Neuronal stem cell (in vitro differentiated cells): ENCODE data around the gene TMEM218.

Source experiments
- DNase-seq: peaks from one replicate; pipeline ENCODE4 v3.0.0-alpha.2; 2013; ENCODE audit warnings: low spot score
- H2AFZ ChIP-seq: one replicate; pipeline ENCODE4 v1.6.1; 2013; ENCODE audit warnings: mild to moderate bottlenecking, low read length, inconsistent platforms
- H2AK5ac ChIP-seq: 2 replicates; pipeline ENCODE4 v1.6.1; 2013; ENCODE audit warnings: low read depth, mild to moderate bottlenecking, inconsistent platforms, low read length, moderate library complexity, mixed read lengths
- H2BK120ac ChIP-seq: 2 replicates; pipeline ENCODE4 v1.6.1; 2013; ENCODE audit warnings: low read depth, mild to moderate bottlenecking, inconsistent platforms, low read length, moderate library complexity, mixed read lengths
- H2BK12ac ChIP-seq: one replicate; pipeline ENCODE4 v1.6.1; 2013; ENCODE audit warnings: low read length, inconsistent platforms
- H2BK15ac ChIP-seq: 2 replicates; pipeline ENCODE4 v1.6.1; 2013; ENCODE audit warnings: mild to moderate bottlenecking, low read length, inconsistent platforms, mixed read lengths
- H2BK5ac ChIP-seq: one replicate; pipeline ENCODE4 v1.6.1; 2013; ENCODE audit warnings: inconsistent platforms, mild to moderate bottlenecking, low read length, moderate library complexity
- H3K14ac ChIP-seq: one replicate; pipeline ENCODE4 v1.6.1; 2013; ENCODE audit warnings: low read length, inconsistent platforms
- H3K18ac ChIP-seq: 2 replicates; pipeline ENCODE4 v1.6.1; 2013; ENCODE audit warnings: low read length, inconsistent platforms
- H3K23ac ChIP-seq: 2 replicates; pipeline ENCODE4 v1.6.1; 2013; ENCODE audit warnings: low read depth, mild to moderate bottlenecking, mixed read lengths, low read length, inconsistent platforms; ENCODE audit not compliant: poor library complexity
- H3K27ac ChIP-seq: replicated peaks from 3 replicates; pipeline ENCODE4 v1.5.1; 2013; ENCODE audit warnings: low read length, inconsistent platforms
- H3K27me3 ChIP-seq, 3 experiments: 2 replicates each; pipeline ENCODE4 v1.6.1; 2013; ENCODE audit warnings: low read length in 3 of 3, mild to moderate bottlenecking in 2 of 3, inconsistent platforms in 1 of 3, low read depth in 1 of 3, mixed read lengths in 1 of 3, moderate library complexity in 1 of 3; ENCODE audit not compliant: control insufficient read depth in 3 of 3, insufficient read depth in 3 of 3
- H3K36me3 ChIP-seq, 2 donors: replicated peaks in 1 of 2; 2 replicates each; pipeline ENCODE4 v1.6.1; 2013; ENCODE audit warnings: low read length in 2 of 2; ENCODE audit not compliant: control insufficient read depth in 2 of 2, insufficient read depth in 2 of 2
- H3K4ac ChIP-seq: 2 replicates; pipeline ENCODE4 v1.6.1; 2013; ENCODE audit warnings: inconsistent platforms, mild to moderate bottlenecking, low read length, moderate library complexity
- H3K4me1 ChIP-seq, 2 donors: 1 replicate in 1 of 2; 2 replicates in 1 of 2; pipeline ENCODE4 v1.6.1; 2013; ENCODE audit warnings: low read length in 2 of 2, low read depth in 1 of 2; ENCODE audit not compliant: control insufficient read depth in 2 of 2, insufficient read depth in 1 of 2
- H3K4me2 ChIP-seq: one replicate; pipeline ENCODE4 v1.6.1; 2013; ENCODE audit warnings: mild to moderate bottlenecking, low read length, inconsistent platforms; ENCODE audit not compliant: insufficient read depth, poor library complexity, severe bottlenecking
- H3K4me3 ChIP-seq, 2 donors: 2 replicates each; pipeline ENCODE4 v1.5.1; 2013; ENCODE audit warnings: low read length in 2 of 2, mild to moderate bottlenecking in 2 of 2, inconsistent platforms in 1 of 2, moderate library complexity in 1 of 2
- H3K79me1 ChIP-seq: one replicate; pipeline ENCODE4 v1.6.1; 2013; ENCODE audit warnings: low read depth, mild to moderate bottlenecking, inconsistent platforms, low read length, moderate library complexity
- H3K9ac ChIP-seq: one replicate; pipeline ENCODE4 v1.6.1; 2013; ENCODE audit warnings: mild to moderate bottlenecking, low read depth, low read length, inconsistent platforms; ENCODE audit not compliant: poor library complexity
- H3K9me3 ChIP-seq, 2 donors: replicated peaks in 1 of 2; 2 replicates each; pipeline versions ENCODE3 to v1.6.1; 2013; ENCODE audit warnings: low read length in 2 of 2, mild to moderate bottlenecking in 2 of 2, inconsistent platforms in 1 of 2, low read depth in 1 of 2, mixed read lengths in 1 of 2, moderate library complexity in 1 of 2; ENCODE audit not compliant: control insufficient read depth in 2 of 2, insufficient read depth in 1 of 2
- H4K8ac ChIP-seq: one replicate; pipeline ENCODE4 v1.6.1; 2013; ENCODE audit warnings: low read depth, mild to moderate bottlenecking, inconsistent platforms, low read length, moderate library complexity
- H4K91ac ChIP-seq: one replicate; pipeline ENCODE4 v1.6.1; 2013; ENCODE audit warnings: low read length, low read depth, mild to moderate bottlenecking, inconsistent platforms; ENCODE audit not compliant: poor library complexity
- WGBS, 2 donors: extraction: QIAGEN DNeasy Blood & Tissue Kit; methylation state at CpG; one replicate each; pipeline ENCODE4 v1.1.7; 2013; ENCODE audit warnings: missing lambda C conversion rate in 2 of 2, mixed read lengths in 1 of 2; ENCODE audit not compliant: insufficient read length in 2 of 2, insufficient replicate concordance in 1 of 2; ENCODE audit errors: extremely low coverage in 2 of 2; 5-methylcytosine and 5-hydroxymethylcytosine counted together

TMEM218 gene

DNA sequence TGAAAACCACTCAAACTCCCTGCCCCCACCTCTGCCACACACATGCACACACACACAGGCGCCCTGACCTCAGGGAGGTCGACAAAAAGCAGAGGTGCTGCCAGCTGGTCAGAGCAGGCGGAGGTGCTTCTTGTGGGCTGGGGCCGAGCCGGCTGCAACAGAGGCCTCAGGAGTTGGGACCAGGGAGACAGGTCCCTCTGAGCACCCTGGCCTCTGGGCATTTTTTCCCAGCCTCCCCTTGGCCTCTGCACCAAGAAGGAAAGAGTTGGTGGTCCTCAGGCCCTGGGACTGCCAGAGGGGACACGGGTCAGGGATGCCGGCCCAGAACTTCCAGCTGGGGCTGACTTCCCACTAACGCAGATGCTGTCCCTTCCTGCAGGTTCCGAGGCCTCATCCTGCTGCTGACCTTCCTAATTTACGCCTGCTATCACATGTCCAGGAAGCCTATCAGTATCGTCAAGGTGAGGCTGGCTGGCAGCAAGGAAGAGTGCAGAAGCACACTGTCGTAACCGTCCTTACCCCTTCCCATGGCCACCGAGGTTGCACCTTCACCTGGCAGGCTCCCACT is 35.0 kb downstream of the TMEM218 start:
- Histone ChIP-seq H3K14ac (peak overlapping the region; percentile 21), H3K27me3 (peaks cover 0 to 4% (median 0%) of the 10 kb centered on the region in 3 experiments), H4K91ac (no peak overlapping the region), H2BK12ac (no peak overlapping the region), H2BK5ac (peak overlapping the region; percentile 8), H3K4ac (no peak overlapping the region), H3K27ac (no peak overlapping the region), H2BK120ac (no peak overlapping the region), H3K36me3 (no peaks in the 10 kb centered on the region), H3K9me3 (peaks cover 0 to 2% of the 10 kb centered on the region in 2 donors), H2BK15ac (no peak overlapping the region), H3K23ac (peak overlapping the region; percentile 19), H3K4me1 (peaks cover 4 to 5% of the 10 kb centered on the region in 2 donors), H3K4me3 (no peak overlapping the region), H3K9ac (no peak overlapping the region), H3K79me1 (no peaks in the 10 kb centered on the region), H3K4me2 (no peak overlapping the region), H4K8ac (no peak overlapping the region), H2AK5ac (no peak overlapping the region), H3K18ac (no peak overlapping the region), H2AFZ (peak overlapping the region; percentile 30)
- WGBS, 2 donors = no CpG with 5 or more reads among the region's 14 CpGs
- no peak for DNase-seq

DNA sequence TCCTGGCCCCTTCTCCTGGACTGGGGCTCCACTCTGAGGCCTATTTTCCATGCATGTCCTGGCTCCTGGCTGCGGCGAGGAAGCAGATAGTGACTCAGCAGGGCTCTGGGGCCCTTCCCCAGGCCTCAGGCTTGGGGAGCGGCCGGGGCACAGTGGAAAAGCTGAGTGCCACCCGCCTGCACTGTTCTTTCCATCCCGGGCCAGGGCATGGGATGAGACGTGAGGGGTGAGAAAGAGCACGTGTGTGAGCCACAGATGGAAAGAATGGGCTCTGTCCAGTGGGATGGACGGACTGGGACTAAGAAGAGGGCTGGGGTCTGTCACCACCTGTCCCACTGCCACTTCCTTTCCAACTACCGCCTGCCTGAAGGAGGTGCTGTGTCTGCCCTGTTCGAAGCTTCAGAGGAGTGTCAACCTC is 35.5 kb downstream of the TMEM218 start:
- Histone ChIP-seq H3K4me2 (no peak overlapping the region), H2AK5ac (no peak overlapping the region), H2BK120ac (no peak overlapping the region), H2AFZ (peak overlapping the region; percentile 30), H3K27me3 (peaks cover 0 to 4% (median 0%) of the 10 kb centered on the region in 3 experiments), H2BK12ac (no peak overlapping the region), H3K14ac (no peak overlapping the region), H3K23ac (no peak overlapping the region), H4K8ac (no peak overlapping the region), H3K4me1 (peaks cover 3 to 8% of the 10 kb centered on the region in 2 donors), H3K18ac (no peak overlapping the region), H4K91ac (no peak overlapping the region), H2BK5ac (no peak overlapping the region), H3K4me3 (no peak overlapping the region), H3K36me3 (no peaks in the 10 kb centered on the region), H3K27ac (no peak overlapping the region), H3K9ac (no peak overlapping the region), H3K9me3 (peaks cover 0 to 2% of the 10 kb centered on the region in 2 donors), H3K79me1 (no peaks in the 10 kb centered on the region), H2BK15ac (no peak overlapping the region), H3K4ac (no peak overlapping the region)
- DNase-seq = no peak
- WGBS, 2 donors = no CpG with 5 or more reads among the region's 11 CpGs

DNA sequence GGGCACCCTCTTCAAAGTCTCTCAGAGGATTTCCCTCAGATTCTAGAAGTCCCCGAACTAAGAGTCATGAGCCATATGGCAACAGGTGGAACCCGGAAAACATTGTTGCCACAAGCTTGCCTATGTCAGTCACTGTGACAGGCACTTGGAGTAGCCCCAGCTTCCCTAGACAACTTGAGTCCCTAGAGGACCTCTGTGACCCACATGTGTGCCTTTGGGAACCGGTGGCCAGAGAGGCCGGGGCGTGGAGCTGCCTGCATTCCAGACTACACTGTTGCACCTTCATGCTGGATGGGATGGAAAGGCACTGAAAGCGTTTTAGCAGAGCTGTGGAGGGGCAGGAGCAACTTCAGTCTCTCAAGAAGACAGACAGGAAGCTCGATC is 36.2 kb downstream of the TMEM218 start:
- Histone ChIP-seq H3K23ac (no peak overlapping the region), H2AK5ac (no peak overlapping the region), H3K4me3 (no peak overlapping the region), H3K18ac (no peak overlapping the region), H2BK120ac (no peak overlapping the region), H4K8ac (no peak overlapping the region), H3K9me3 (peaks cover 0 to 2% of the 10 kb centered on the region in 2 donors), H2AFZ (no peak overlapping the region), H2BK15ac (no peak overlapping the region), H2BK12ac (no peak overlapping the region), H3K14ac (no peak overlapping the region), H3K4me2 (no peak overlapping the region), H2BK5ac (no peak overlapping the region), H3K79me1 (no peaks in the 10 kb centered on the region), H3K4ac (no peak overlapping the region), H3K27ac (no peak overlapping the region), H3K36me3 (no peaks in the 10 kb centered on the region), H3K27me3 (peaks cover 0 to 4% (median 0%) of the 10 kb centered on the region in 3 experiments), H4K91ac (no peak overlapping the region), H3K4me1 (peaks cover 4 to 12% of the 10 kb centered on the region in 2 donors), H3K9ac (no peak overlapping the region)
- no peak for DNase-seq
- WGBS, 2 donors = no CpG with 5 or more reads among the region's 7 CpGs

DNA sequence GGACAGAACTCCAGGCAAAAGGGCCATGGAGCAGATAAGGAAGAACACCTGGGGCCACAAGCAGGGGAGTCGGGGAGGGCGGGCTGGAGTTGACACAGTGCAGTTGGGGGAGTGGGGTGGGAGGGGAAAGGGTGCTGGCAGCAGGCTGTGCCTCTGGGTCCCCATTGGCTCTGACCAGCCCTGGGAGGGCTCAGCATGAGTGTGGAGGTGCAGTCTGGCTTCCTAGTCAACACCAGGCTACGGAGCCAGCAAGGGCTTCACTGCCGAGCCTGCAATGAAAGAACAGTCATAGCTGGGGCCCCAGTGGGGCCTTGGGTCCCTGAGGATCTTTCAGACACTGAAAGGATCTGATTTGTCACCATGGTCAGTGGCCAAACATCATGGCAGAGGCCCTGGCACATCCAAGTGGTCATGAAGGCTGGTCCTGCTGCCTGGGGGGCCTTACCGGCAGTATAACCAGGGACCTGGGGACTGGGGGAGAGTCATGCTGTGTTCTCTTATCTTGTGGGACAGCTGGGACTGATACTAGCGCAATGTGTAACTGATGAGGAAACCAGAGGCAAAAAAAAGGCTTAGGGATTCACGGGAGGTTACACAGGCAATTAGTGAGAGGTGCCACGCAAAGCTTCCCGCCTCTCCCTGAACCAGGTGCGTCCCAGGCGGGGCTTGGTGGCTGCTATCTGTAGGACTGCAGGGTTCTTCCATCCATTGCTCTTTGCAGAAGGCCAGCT is 36.8 kb downstream of the TMEM218 start:
- Histone ChIP-seq H3K4me2 (no peak overlapping the region), H2BK5ac (no peak overlapping the region)
- no CpG with 5 or more reads among the region's 11 CpGs for WGBS, 2 donors

More for the DNA sequence above, 36.8 kb downstream of the TMEM218 start:
- H4K8ac ChIP-seq = no peak overlapping the region
- H2AK5ac ChIP-seq = peak overlapping the region; percentile 43
- H4K91ac ChIP-seq = peak overlapping the region; percentile 14
- H3K4me3 ChIP-seq = no peak overlapping the region
- peak overlapping the region; percentile 51 for H3K23ac ChIP-seq
- H3K36me3 ChIP-seq = no peaks in the 10 kb centered on the region
- H2BK15ac ChIP-seq = no peak overlapping the region
- H2AFZ ChIP-seq = no peak overlapping the region
- H3K4me1 ChIP-seq = peaks cover 4 to 12% of the 10 kb centered on the region in 2 donors
- no peak overlapping the region for H3K9ac ChIP-seq
- no peak overlapping the region for H3K14ac ChIP-seq
- no peak overlapping the region for H3K18ac ChIP-seq
- H3K4ac ChIP-seq = no peak overlapping the region
- no peak for DNase-seq
- no peak overlapping the region for H3K27ac ChIP-seq
- no peak overlapping the region for H2BK12ac ChIP-seq
- no peaks in the 10 kb centered on the region for H3K79me1 ChIP-seq
- H3K27me3 ChIP-seq = peaks cover 0 to 4% (median 2%) of the 10 kb centered on the region in 3 experiments
- H2BK120ac ChIP-seq = no peak overlapping the region
- H3K9me3 ChIP-seq = peaks cover 0 to 2% of the 10 kb centered on the region in 2 donors
